ENCODE results near the gene MPND.

MPND gene

DNA sequence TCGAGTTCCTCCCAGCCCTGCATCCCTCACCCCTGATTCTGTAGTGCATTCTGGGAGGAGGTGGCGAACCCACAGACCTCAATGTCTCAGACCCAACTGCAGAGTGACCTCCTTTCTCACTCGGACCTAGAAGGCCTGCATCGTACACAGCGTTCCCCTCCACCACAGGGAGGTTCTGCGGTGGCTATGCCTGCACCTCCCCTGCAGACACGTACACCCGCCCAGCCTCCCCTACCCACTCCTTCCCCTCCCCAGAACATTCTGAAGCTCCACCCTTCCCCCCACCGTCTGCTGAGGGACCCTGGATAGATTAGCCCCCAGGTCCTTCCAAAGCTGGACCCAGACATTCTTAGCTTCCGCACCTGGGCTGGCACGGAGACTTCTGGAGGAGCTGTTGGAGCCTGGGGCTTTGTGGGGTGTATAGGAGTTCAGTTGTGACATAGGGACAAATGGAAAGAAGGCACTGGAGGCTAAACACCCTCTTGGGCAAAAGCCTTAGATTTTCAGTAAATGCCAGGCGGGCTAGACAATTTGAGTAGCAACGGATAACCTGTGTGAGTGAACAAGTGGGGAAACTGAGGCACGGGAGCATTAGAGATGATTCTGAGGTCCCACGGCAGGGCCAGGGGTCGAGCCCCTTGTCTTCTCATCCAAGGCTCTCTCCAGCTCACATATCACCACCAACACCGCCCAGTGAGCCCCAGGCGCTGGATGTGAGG is 39.4 kb upstream of the MPND start:
- Histone ChIP-seq H3K27me3 (ENCODE audit: control insufficient read depth in 1 of 2, insufficient read depth in 2 of 2, low read length in 2 of 2) (peaks cover 14 to 15% of the 10 kb centered on the region in 2 donors), H3K9ac (ENCODE audit: low read length in 2 of 2) (no peak overlapping the region), H3K27ac (ENCODE audit: low read length) (no peak overlapping the region), H3K36me3 (ENCODE audit: control insufficient read depth in 2 of 2, insufficient read depth in 2 of 2, low read length in 2 of 2) (no peaks in the 10 kb centered on the region), H3K9me3 (ENCODE audit: control insufficient read depth in 2 of 2, low read length in 2 of 2) (no peaks in the 10 kb centered on the region), H3K4me3 (ENCODE audit: low read length in 2 of 2) (no peak overlapping the region), H3K4me1 (ENCODE audit: control insufficient read depth, insufficient read depth, low read length) (no peaks in the 10 kb centered on the region)

GRCh38 chr19:4304538-4305256 is 38.7 kb upstream of the MPND start, which contains the start of gene FSD1:
FSD1 (plus strand) TSS chr19:4304598; CDS start chr19:4304747, 149 bp downstream.
- no peak within 1 kb of the TSS for H3K27ac ChIP-seq (ENCODE audit: low read length)
- no peaks in the 10 kb centered on the region for H3K4me1 ChIP-seq (ENCODE audit: control insufficient read depth, insufficient read depth, low read length)
- H3K36me3 ChIP-seq (ENCODE audit: control insufficient read depth in 2 of 2, insufficient read depth in 2 of 2, low read length in 2 of 2), result no peaks in the 10 kb centered on the region
- peaks cover 14 to 15% of the 10 kb centered on the region in 2 donors for H3K27me3 ChIP-seq (ENCODE audit: control insufficient read depth in 1 of 2, insufficient read depth in 2 of 2, low read length in 2 of 2)
- H3K9ac ChIP-seq (ENCODE audit: low read length in 2 of 2), result no peak within 1 kb of the TSS
- no peaks in the 10 kb centered on the region for H3K9me3 ChIP-seq (ENCODE audit: control insufficient read depth in 2 of 2, low read length in 2 of 2)
- H3K4me3 ChIP-seq (ENCODE audit: low read length in 2 of 2), result no peak within 1 kb of the TSS

DNA sequence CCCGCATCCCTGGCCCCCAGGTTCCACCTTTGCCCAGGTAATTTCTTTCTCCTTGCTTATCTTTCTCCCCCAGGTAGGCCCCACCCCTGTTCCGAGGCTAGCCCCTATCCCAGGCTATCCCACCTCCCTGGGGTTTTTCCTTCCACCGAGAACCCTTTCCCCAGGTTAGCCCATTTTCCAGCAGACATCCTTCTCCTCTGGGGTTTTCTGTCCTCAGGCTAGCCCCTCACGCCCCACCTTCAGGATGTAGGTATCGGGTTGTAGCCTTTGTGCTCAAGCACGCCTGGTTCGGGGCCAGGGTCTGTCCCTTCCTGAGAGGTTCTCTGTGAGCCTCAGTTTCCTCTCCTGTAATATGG is 38.1 kb upstream of the MPND start:
- Histone ChIP-seq H3K27ac (ENCODE audit: low read length) (no peak overlapping the region), H3K4me1 (ENCODE audit: control insufficient read depth, insufficient read depth, low read length) (no peaks in the 10 kb centered on the region), H3K9me3 (ENCODE audit: control insufficient read depth in 2 of 2, low read length in 2 of 2) (no peaks in the 10 kb centered on the region), H3K36me3 (ENCODE audit: control insufficient read depth in 2 of 2, insufficient read depth in 2 of 2, low read length in 2 of 2) (no peaks in the 10 kb centered on the region), H3K4me3 (ENCODE audit: low read length in 2 of 2) (no peak overlapping the region), H3K27me3 (ENCODE audit: control insufficient read depth in 1 of 2, insufficient read depth in 2 of 2, low read length in 2 of 2) (peaks cover 14 to 15% of the 10 kb centered on the region in 2 donors), H3K9ac (ENCODE audit: low read length in 2 of 2) (no peak overlapping the region)

GRCh38 chr19:4305659-4306058 is 37.7 kb upstream of the MPND start:
- Histone ChIP-seq H3K27ac (ENCODE audit: low read length) (no peak overlapping the region), H3K4me3 (ENCODE audit: low read length in 2 of 2) (no peak overlapping the region), H3K27me3 (ENCODE audit: control insufficient read depth in 1 of 2, insufficient read depth in 2 of 2, low read length in 2 of 2) (peaks cover 13 to 15% of the 10 kb centered on the region in 2 donors), H3K9me3 (ENCODE audit: control insufficient read depth in 2 of 2, low read length in 2 of 2) (no peaks in the 10 kb centered on the region), H3K4me1 (ENCODE audit: control insufficient read depth, insufficient read depth, low read length) (no peaks in the 10 kb centered on the region), H3K9ac (ENCODE audit: low read length in 2 of 2) (no peak overlapping the region), H3K36me3 (ENCODE audit: control insufficient read depth in 2 of 2, insufficient read depth in 2 of 2, low read length in 2 of 2) (no peaks in the 10 kb centered on the region)

GRCh38 chr19:4310247-4311121 is 32.9 kb upstream of the MPND start:
- no peak overlapping the region for H3K9ac ChIP-seq (ENCODE audit: low read length in 2 of 2)
- no peak overlapping the region for H3K27ac ChIP-seq (ENCODE audit: low read length)
- H3K9me3 ChIP-seq (ENCODE audit: control insufficient read depth in 2 of 2, low read length in 2 of 2), result no peaks in the 10 kb centered on the region
- H3K36me3 ChIP-seq (ENCODE audit: control insufficient read depth in 2 of 2, insufficient read depth in 2 of 2, low read length in 2 of 2), result no peaks in the 10 kb centered on the region
- no peaks in the 10 kb centered on the region for H3K4me1 ChIP-seq (ENCODE audit: control insufficient read depth, insufficient read depth, low read length)
- H3K27me3 ChIP-seq (ENCODE audit: control insufficient read depth in 1 of 2, insufficient read depth in 2 of 2, low read length in 2 of 2), result peaks cover under 1 to 2% of the 10 kb centered on the region in 2 donors
- no peak overlapping the region for H3K4me3 ChIP-seq (ENCODE audit: low read length in 2 of 2)

GRCh38 chr19:4313847-4314490 is 29.4 kb upstream of the MPND start:
- Histone ChIP-seq H3K27me3 (ENCODE audit: control insufficient read depth in 1 of 2, insufficient read depth in 2 of 2, low read length in 2 of 2) (no peaks in the 10 kb centered on the region), H3K9ac (ENCODE audit: low read length in 2 of 2) (no peak overlapping the region), H3K36me3 (ENCODE audit: control insufficient read depth in 2 of 2, insufficient read depth in 2 of 2, low read length in 2 of 2) (no peaks in the 10 kb centered on the region), H3K27ac (ENCODE audit: low read length) (no peak overlapping the region), H3K9me3 (ENCODE audit: control insufficient read depth in 2 of 2, low read length in 2 of 2) (no peaks in the 10 kb centered on the region), H3K4me1 (ENCODE audit: control insufficient read depth, insufficient read depth, low read length) (no peaks in the 10 kb centered on the region), H3K4me3 (ENCODE audit: low read length in 2 of 2) (no peak overlapping the region)

DNA sequence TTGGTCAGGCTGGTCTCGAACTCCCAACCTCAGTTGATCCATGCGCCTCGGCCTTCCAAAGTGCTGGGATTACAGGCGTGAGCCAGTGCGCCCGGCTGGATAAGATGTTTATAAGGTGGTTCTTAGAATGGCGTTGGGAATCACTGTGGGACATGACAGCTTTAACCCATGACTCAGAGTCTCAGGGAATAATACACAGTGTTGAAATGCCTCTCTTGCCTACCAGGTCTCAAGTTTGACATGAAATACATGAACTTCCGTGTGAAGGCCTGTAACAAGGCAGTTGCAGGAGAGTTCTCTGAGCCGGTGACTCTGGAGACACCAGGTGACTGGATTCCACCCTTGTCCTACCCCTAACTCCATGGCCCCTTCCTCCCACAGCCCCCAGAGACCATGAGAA is 26.4 kb upstream of the MPND start:
- Histone ChIP-seq H3K9me3 (ENCODE audit: control insufficient read depth in 2 of 2, low read length in 2 of 2) (no peaks in the 10 kb centered on the region), H3K36me3 (ENCODE audit: control insufficient read depth in 2 of 2, insufficient read depth in 2 of 2, low read length in 2 of 2) (no peaks in the 10 kb centered on the region), H3K27me3 (ENCODE audit: control insufficient read depth in 1 of 2, insufficient read depth in 2 of 2, low read length in 2 of 2) (peaks cover 0 to 3% of the 10 kb centered on the region in 2 donors), H3K4me3 (ENCODE audit: low read length in 2 of 2) (no peak overlapping the region), H3K4me1 (ENCODE audit: control insufficient read depth, insufficient read depth, low read length) (no peaks in the 10 kb centered on the region), H3K9ac (ENCODE audit: low read length in 2 of 2) (no peak overlapping the region), H3K27ac (ENCODE audit: low read length) (no peak overlapping the region)

- no peaks in the 10 kb centered on the region for H3K36me3 ChIP-seq (ENCODE audit: control insufficient read depth in 2 of 2, insufficient read depth in 2 of 2, low read length in 2 of 2)
- no peak overlapping the region for H3K27ac ChIP-seq (ENCODE audit: low read length)
- H3K27me3 ChIP-seq (ENCODE audit: control insufficient read depth in 1 of 2, insufficient read depth in 2 of 2, low read length in 2 of 2), result peaks cover 0 to 3% of the 10 kb centered on the region in 2 donors
- no peaks in the 10 kb centered on the region for H3K9me3 ChIP-seq (ENCODE audit: control insufficient read depth in 2 of 2, low read length in 2 of 2)
- H3K9ac ChIP-seq (ENCODE audit: low read length in 2 of 2), result no peak overlapping the region
- H3K4me3 ChIP-seq (ENCODE audit: low read length in 2 of 2), result no peak overlapping the region
- H3K4me1 ChIP-seq (ENCODE audit: control insufficient read depth, insufficient read depth, low read length), result no peaks in the 10 kb centered on the region
Measured at GRCh38 chr19:4318460-4318859, 24.9 kb upstream of the MPND start.

GRCh38 chr19:4319067-4319718 is 24.2 kb upstream of the MPND start:
- Histone ChIP-seq H3K4me3 (ENCODE audit: low read length in 2 of 2) (no peak overlapping the region), H3K27me3 (ENCODE audit: control insufficient read depth in 1 of 2, insufficient read depth in 2 of 2, low read length in 2 of 2) (peaks cover 0 to 3% of the 10 kb centered on the region in 2 donors), H3K9me3 (ENCODE audit: control insufficient read depth in 2 of 2, low read length in 2 of 2) (no peaks in the 10 kb centered on the region), H3K4me1 (ENCODE audit: control insufficient read depth, insufficient read depth, low read length) (no peaks in the 10 kb centered on the region), H3K9ac (ENCODE audit: low read length in 2 of 2) (no peak overlapping the region), H3K27ac (ENCODE audit: low read length) (no peak overlapping the region), H3K36me3 (ENCODE audit: control insufficient read depth in 2 of 2, insufficient read depth in 2 of 2, low read length in 2 of 2) (no peaks in the 10 kb centered on the region)

GRCh38 chr19:4320419-4320818 is 22.9 kb upstream of the MPND start:
- Histone ChIP-seq H3K4me3 (ENCODE audit: low read length in 2 of 2) (no peak overlapping the region), H3K9me3 (ENCODE audit: control insufficient read depth in 2 of 2, low read length in 2 of 2) (no peaks in the 10 kb centered on the region), H3K27ac (ENCODE audit: low read length) (no peak overlapping the region), H3K36me3 (ENCODE audit: control insufficient read depth in 2 of 2, insufficient read depth in 2 of 2, low read length in 2 of 2) (no peaks in the 10 kb centered on the region), H3K9ac (ENCODE audit: low read length in 2 of 2) (no peak overlapping the region), H3K4me1 (ENCODE audit: control insufficient read depth, insufficient read depth, low read length) (no peaks in the 10 kb centered on the region), H3K27me3 (ENCODE audit: control insufficient read depth in 1 of 2, insufficient read depth in 2 of 2, low read length in 2 of 2) (peaks cover 0 to 3% of the 10 kb centered on the region in 2 donors)
